K562 (cell line): ENCODE results near the gene TERT. TPM values are rescaled to one million over a fixed set of nuclear protein-coding genes. Genes with fewer than 3 reads are reported as not detected.
"Not testable (repeated sequence)": the region's sequence is repeated elsewhere in the genome, so short reads cannot be mapped to it uniquely, and the experiment has no call there.

ENCODE experiments used
- ATAC-seq: fragments of 200-7000 bp; cut with Tn5 transposase; 3 replicates; pipeline ENCODE4 v1.9.1; 2020; ENCODE audit warnings: moderate library complexity
- BruUV-seq: library from RNA; stranded (reverse); fragments of 400-500 nt; replicated peaks from 2 replicates; lab custom pipeline; 2021; lab: Mats Ljungman, UMichigan
- CTCF ChIA-PET: fragments of 300-600 bp; formaldehyde crosslinking; extraction: SDS; loops from one replicate; lab custom pipeline; 2021; ENCODE audit warnings: low intra/inter-chr PET ratio; lab: Yijun Ruan, JAX
- POLR2A ChIA-PET: fragments of 300-600, 350-650 bp; sonication (Branson Sonifier 250); formaldehyde crosslinking; extraction: SDS; loops from one replicate; lab custom pipeline; 2021; ENCODE audit warnings: antibody characterized with exemption, inconsistent platforms; lab: Yijun Ruan, JAX
- DNase-seq, 4 experiments: peaks; one replicate each; pipeline versions ENCODE4 v3.0.0 to v3.0.0-alpha.2; 2011 to 2018; ENCODE audit warnings: low spot score in 3 of 4, mixed read lengths in 3 of 4; ENCODE audit errors: extremely low read depth in 1 of 4
- FAIRE-seq: peaks from 2 replicates; lab custom pipeline; 2011; peaks lifted over from hg19 to GRCh38; lab: Jason Lieb, UNC
- H2AFZ ChIP-seq: 2 replicates; pipeline ENCODE4 v1.6.0; 2011; ENCODE audit warnings: low read depth, low read length, control low read depth, inconsistent platforms
- H3K27ac ChIP-seq: fragments of 200-600 bp; 3 replicates; pipeline ENCODE4 v1.8.0; 2011; ENCODE audit warnings: low read depth, mild to moderate bottlenecking, control low read depth, inconsistent platforms, low read length, moderate library complexity, mixed read lengths; ENCODE audit errors: extremely low read depth
- H3K27me3 ChIP-seq, 2 experiments: fragments of 300-600 bp in 1 of 2; 2 replicates in 1 of 2; 3 replicates in 1 of 2; pipeline versions ENCODE4 v1.6.0 to v1.8.0; 2011; ENCODE audit warnings: inconsistent platforms in 2 of 2, low read length in 2 of 2, mild to moderate bottlenecking in 1 of 2, mixed read lengths in 1 of 2, moderate library complexity in 1 of 2; ENCODE audit not compliant: control insufficient read depth in 2 of 2, insufficient read depth in 2 of 2
- H3K36me3 ChIP-seq: fragments of 300-600 bp; 3 replicates; pipeline ENCODE4 v1.8.0; 2011; ENCODE audit warnings: mild to moderate bottlenecking, low read length, inconsistent platforms; ENCODE audit not compliant: control insufficient read depth, insufficient read depth
- H3K4me1 ChIP-seq, 2 experiments: fragments of 200-600 bp in 1 of 2; replicated peaks in 1 of 2; 2 replicates in 1 of 2; 3 replicates in 1 of 2; pipeline versions ENCODE4 v1.5.1 to v1.8.0; 2011; ENCODE audit warnings: inconsistent platforms in 2 of 2, low read length in 2 of 2, mild to moderate bottlenecking in 1 of 2, mixed read lengths in 1 of 2, moderate library complexity in 1 of 2; ENCODE audit not compliant: control insufficient read depth in 2 of 2, insufficient read depth in 2 of 2
- H3K4me2 ChIP-seq: 2 replicates; pipeline ENCODE4 v1.6.1; 2011; ENCODE audit warnings: low read length, control low read depth, inconsistent platforms, mixed read lengths; ENCODE audit not compliant: insufficient read depth
- H3K4me3 ChIP-seq: fragments of 200-600 bp; sonication (generic), shearing (Covaris generic); 2 replicates; pipeline ENCODE4 v1.5.1; 2016; ENCODE audit warnings: control low read depth, inconsistent platforms
- H3K79me2 ChIP-seq: fragments of 200-600 bp; 3 replicates; pipeline ENCODE4 v1.8.0; 2011; ENCODE audit warnings: low read length, inconsistent platforms; ENCODE audit not compliant: control insufficient read depth, insufficient read depth
- H3K9ac ChIP-seq, 2 experiments: 2 replicates each; pipeline versions ENCODE4 v1.6.0 to v1.6.1; 2011; ENCODE audit warnings: low read depth in 2 of 2, low read length in 2 of 2, control low read depth in 1 of 2, inconsistent platforms in 1 of 2, mild to moderate bottlenecking in 1 of 2, mixed read lengths in 1 of 2; ENCODE audit not compliant: insufficient read depth in 1 of 2
- H3K9me1 ChIP-seq: one replicate; pipeline ENCODE4 v1.6.0; 2011; ENCODE audit warnings: inconsistent platforms, mild to moderate bottlenecking, low read length, moderate library complexity; ENCODE audit not compliant: control insufficient read depth, insufficient read depth
- H3K9me3 ChIP-seq: replicated peaks from 2 replicates; pipeline ENCODE4 v1.5.1; 2011; ENCODE audit warnings: low read depth, low read length, inconsistent platforms; ENCODE audit not compliant: control insufficient read depth, insufficient read depth
- H4K20me1 ChIP-seq: replicated peaks from 2 replicates; pipeline ENCODE4 v1.6.1; 2011; ENCODE audit warnings: low read length, inconsistent platforms, mixed read lengths; ENCODE audit not compliant: control insufficient read depth, insufficient read depth
- CHD2 ChIP-seq: IDR thresholded peaks from 2 replicates; pipeline ENCODE4 v1.6.1; 2011; ENCODE audit warnings: low read depth, low read length
- COPS2 ChIP-seq: fragments of 450-650 bp; conservative IDR thresholded peaks from 2 replicates; pipeline ENCODE4 v1.6.1; 2016; ENCODE audit warnings: mild to moderate bottlenecking, moderate library complexity
- EP300 ChIP-seq: IDR thresholded peaks from 2 replicates; pipeline ENCODE4 v1.6.1; 2012; ENCODE audit warnings: low read length, improper control_type of control experiment
- FOXA1 ChIP-seq: fragments of 450-650 bp; IDR thresholded peaks from 2 replicates; pipeline ENCODE4 v1.6.1; 2016; ENCODE audit warnings: mild to moderate bottlenecking, borderline replicate concordance
- HMG20A ChIP-seq: fragments of 450-650 bp; formaldehyde crosslinking; conservative IDR thresholded peaks from 2 replicates; pipeline ENCODE4 v1.4.0; 2020; ENCODE audit warnings: mild to moderate bottlenecking, mixed read lengths
- KDM4B ChIP-seq, 2 experiments: fragments of 450-650 bp in 1 of 2; sonication (generic) in 1 of 2; IDR thresholded peaks; 2 replicates each; pipeline ENCODE4 v1.6.1; 2016 to 2017; ENCODE audit warnings: borderline replicate concordance in 2 of 2, antibody characterized with exemption in 1 of 2, low read depth in 1 of 2, mild to moderate bottlenecking in 1 of 2
- MCM5 ChIP-seq: fragments of 450-650 bp; IDR thresholded peaks from 2 replicates; pipeline ENCODE4 v1.6.1; 2016; ENCODE audit warnings: low read depth
- MEF2D ChIP-seq: conservative IDR thresholded peaks from 2 replicates; pipeline ENCODE4 v1.6.1; 2016; ENCODE audit warnings: low read depth, missing genetic modification characterization, missing compliant biosample characterization
- NFRKB ChIP-seq: fragments of 450-650 bp; IDR thresholded peaks from 2 replicates; pipeline ENCODE4 v1.6.1; 2016; ENCODE audit warnings: low read depth
- NR3C1 ChIP-seq: sonication (generic); formaldehyde crosslinking; IDR thresholded peaks from 2 replicates; pipeline ENCODE4 v1.8.1; 2022; ENCODE audit warnings: missing genetic modification reagents
- SAFB ChIP-seq: fragments of 200-400 bp; formaldehyde crosslinking; IDR thresholded peaks from 2 replicates; pipeline ENCODE4 v1.6.1; 2017; ENCODE audit warnings: low read depth, low read length, borderline replicate concordance
- SREBF1 ChIP-seq: fragments of 150-350 bp; IDR thresholded peaks from 2 replicates; pipeline ENCODE4 v1.6.1; 2014; ENCODE audit warnings: antibody characterized with exemption, low read depth, low read length, borderline replicate concordance
- STAG1 ChIP-seq: sonication (generic); formaldehyde crosslinking; IDR thresholded peaks from 2 replicates; pipeline ENCODE4 v1.5.0; 2020; ENCODE audit warnings: missing genetic modification reagents, borderline replicate concordance
- TCF7 ChIP-seq: sonication (generic); IDR thresholded peaks from 2 replicates; pipeline ENCODE4 v1.6.1; 2016; ENCODE audit warnings: antibody characterized with exemption, borderline replicate concordance
- ZNF436 ChIP-seq: fragments of 250-450, 450-650 bp; sonication (Bioruptor Pico); formaldehyde crosslinking; IDR thresholded peaks from 2 replicates; pipeline ENCODE4 v1.7.0; 2020; ENCODE audit warnings: mild to moderate bottlenecking
- ZNF707 ChIP-seq: fragments of 250-450 bp; sonication (Bioruptor Pico); conservative IDR thresholded peaks from 2 replicates; pipeline ENCODE4 v1.8.0; 2022; ENCODE audit warnings: inconsistent platforms, mild to moderate bottlenecking, moderate library complexity
- whole genome bisulfite sequencing: fragments of 100-300 bp; shearing (Covaris generic); methylation state at CpG from one replicate; pipeline ENCODE4 v1.1.6; 2016; ENCODE audit warnings: low coverage, mixed read lengths; ENCODE audit not compliant: insufficient coverage; ENCODE audit errors: missing lambda C conversion rate; 5-methylcytosine and 5-hydroxymethylcytosine counted together
- in situ Hi-C: fragments of 300-500 bp; cut with MboI; formaldehyde crosslinking; loops from 4 replicates; pipeline ENCODE4 v1.15.0; 2018; ENCODE audit warnings: inconsistent platforms, mixed read lengths
- intact Hi-C: fragments of 100-400 bp; cut with micrococcal nuclease; formaldehyde crosslinking; loops from 2 replicates; pipeline ENCODE4 v1.14.2; 2022
- polyA plus RNA-seq, 8 experiments: library from polyadenylated mRNA; depleted of rRNA in 4 of 8; stranded (reverse) in 5 of 8; unstranded in 3 of 8; fragments of >200 nt; fragmentation: Nextera tagmentation in 2 of 8; fragmentation: Illumina TruSeq in 1 of 8; extraction: Ambion mirVana in 2 of 8; extraction: Trizol in 1 of 8; gene quantifications; 2 replicates each; pipeline versions ENCODE4 v1.2.1 to v1.2.3, GENCODE V29; 2011 to 2014; ENCODE audit warnings: inconsistent platforms in 1 of 8, missing spikeins in 1 of 8
- total RNA-seq, 7 experiments: library from RNA; depleted of rRNA in 6 of 7; stranded (reverse); fragments of >200 nt in 6 of 7; fragmentation: Illumina TruSeq in 2 of 7; extraction: Trizol in 2 of 7; gene quantifications; 2 replicates each; pipeline versions ENCODE4 v1.2.1 to v1.2.3, GENCODE V29; 2011 to 2021; ENCODE audit warnings: low replicate concordance in 1 of 7

The TERT gene
- total and polyA plus RNA-seq, 9 of the 15 experiments (the other 6 are each of a cell fraction or from before 2014, with no cell fraction given): 0.08 to 4.5 (median 0.98) TPM; not detected in 1

- BruUV-seq, H3K36me3 ChIP-seq, H3K27ac ChIP-seq, H3K79me2 ChIP-seq, FAIRE-seq, ATAC-seq, POLR2A ChIA-PET, H3K9ac ChIP-seq, DNase-seq, CTCF ChIA-PET, H3K9me3 ChIP-seq, H3K9me1 ChIP-seq, H3K4me3 ChIP-seq, intact Hi-C loops, H3K4me2 ChIP-seq, H2AFZ ChIP-seq, in situ Hi-C loops: not testable (repeated sequence)
- Histone ChIP-seq H3K27me3 (peaks cover 24 to 85% of the 10 kb centered on the region in 2 experiments), H3K4me1 (peaks cover 0 to 29% of the 10 kb centered on the region in 2 experiments; a peak in 1 of 5 replicates), H4K20me1 (peaks cover 12% of the 10 kb centered on the region; the same call in 1 of the 2 replicates)
- 21% methylated on average over 36 of the region's 40 CpGs for WGBS
Measured at GRCh38 chr5:1282993-1283728, 11.7 kb downstream of the TERT start.

- CTCF ChIA-PET: no interaction called here
- no peak for FAIRE-seq
- no peaks in the 10 kb centered on the region for H3K36me3 ChIP-seq
- 20% methylated on average over 37 of the region's 37 CpGs for WGBS
- POLR2A ChIA-PET: no interaction called here
- H3K9me3 ChIP-seq: no peaks in the 10 kb centered on the region
- in situ Hi-C loops: no loop called here
- no peak overlapping the region for H3K4me2 ChIP-seq
- no peak for DNase-seq
- H3K27me3 ChIP-seq: peaks cover 25 to 88% of the 10 kb centered on the region in 2 experiments
- intact Hi-C loops: no loop called here
- H3K9me1 ChIP-seq: no peaks in the 10 kb centered on the region
- H3K79me2 ChIP-seq: no peaks in the 10 kb centered on the region
- no peak overlapping the region for H3K27ac ChIP-seq
- no peak overlapping the region for H2AFZ ChIP-seq
- peaks cover 0 to 29% of the 10 kb centered on the region in 2 experiments; a peak in 1 of 5 replicates for H3K4me1 ChIP-seq
- peak overlapping the region in 1 of 2 experiments; percentile 52; a peak in 1 of 4 replicates for H3K9ac ChIP-seq
- BruUV-seq: no TSS peak
- no peak overlapping the region for H3K4me3 ChIP-seq
- H4K20me1 ChIP-seq: peaks cover 12% of the 10 kb centered on the region; the same call in 1 of the 2 replicates
- ATAC-seq: no peak
- TF ChIP-seq KDM4B (IDR thresholded peaks at IDR 0.05; ENCODE audit: borderline replicate concordance in 2 of 2, low read depth in 1 of 2) (no peak), TCF7 (no peak), COPS2 (no peak), EP300 (no peak), ZNF436 (no peak), CHD2 (no peak), NR3C1 (CRISPR knock-in tag) (no peak), ZNF707 (CRISPR knock-in tag) (no peak), FOXA1 (no peak), SAFB (no peak), NFRKB (no peak), SREBF1 (no peak), MCM5 (no peak), HMG20A (CRISPR knock-in tag) (no peak), MEF2D (tag) (no peak), STAG1 (CRISPR knock-in tag) (no peak)
Measured at GRCh38 chr5:1282131-1282992, 12.5 kb downstream of the TERT start.
